Activated T-cell treated with anti-CD3 and anti-CD28 coated beads for 24 hours (primary cell): ENCODE data around the gene AGR3.
A peak's percentile ranks its signal among the peaks of the same experiment; 100 is the strongest.

Experiments used
- DNase-seq: peaks from one replicate; pipeline ENCODE4 v3.0.0-alpha.2; 2020; ENCODE audit warnings: low read depth

Gene AGR3

GRCh38 chr7:16881844-16882243 lies at the start of gene AGR3:
Gene AGR3 (minus strand): TSS chr7:16881983. CDS start chr7:16878618, 3,365 bp downstream.
- DNase-seq = no peak

DNA sequence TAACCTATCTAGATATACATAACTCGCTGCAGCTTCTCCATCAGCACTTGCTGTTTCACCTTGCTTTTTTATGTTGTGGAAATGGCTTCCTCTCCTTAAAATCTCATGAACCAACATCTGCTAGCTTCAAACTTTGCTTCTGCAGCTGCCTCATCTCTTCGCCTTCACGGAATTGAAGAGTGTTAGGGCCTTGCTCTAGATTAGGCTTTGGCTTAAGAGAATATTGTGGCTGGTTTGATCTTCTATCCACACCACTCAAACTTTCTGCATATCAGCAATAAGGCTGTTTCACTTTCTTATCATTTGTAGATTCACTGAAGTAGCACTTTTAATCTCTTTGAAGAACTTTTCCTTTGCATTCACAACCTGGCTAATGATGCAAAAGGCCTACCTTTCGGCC lies 49.2 kb upstream of the AGR3 start:
- no peak for DNase-seq

DNA sequence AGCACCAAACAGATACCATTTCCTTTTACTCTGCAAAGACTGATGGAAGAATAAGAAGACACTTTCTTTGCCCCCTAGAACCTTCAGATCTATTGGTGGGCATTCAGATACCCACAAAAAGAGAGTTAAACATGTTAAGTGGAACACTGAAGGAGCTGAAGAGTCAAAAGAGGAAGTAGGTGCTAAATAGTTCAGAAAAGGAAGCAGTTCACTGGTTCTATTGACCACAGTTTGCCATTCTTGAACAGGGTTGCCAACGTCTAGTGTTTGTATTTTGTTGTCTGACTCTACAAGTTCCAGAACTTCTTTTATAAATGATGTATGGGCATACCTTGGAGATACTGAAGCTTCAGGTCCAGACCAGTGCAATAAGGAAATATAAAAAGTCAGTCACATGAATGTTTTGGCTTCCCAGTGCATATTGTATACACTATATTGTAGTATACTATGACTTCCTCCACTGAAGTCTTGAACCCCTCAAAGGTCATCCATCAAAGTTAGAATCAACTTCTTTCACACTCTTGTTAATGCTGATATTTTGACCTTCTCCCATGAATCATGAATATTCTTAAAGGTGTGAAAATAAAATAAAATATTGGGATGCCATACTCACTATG lies 47.5 kb upstream of the AGR3 start:
- no peak for DNase-seq

GRCh38 chr7:16926861-16927260 lies 45.1 kb upstream of the AGR3 start:
- no peak for DNase-seq

GRCh38 chr7:16926283-16926682 lies 44.5 kb upstream of the AGR3 start:
- DNase-seq = no peak

DNA sequence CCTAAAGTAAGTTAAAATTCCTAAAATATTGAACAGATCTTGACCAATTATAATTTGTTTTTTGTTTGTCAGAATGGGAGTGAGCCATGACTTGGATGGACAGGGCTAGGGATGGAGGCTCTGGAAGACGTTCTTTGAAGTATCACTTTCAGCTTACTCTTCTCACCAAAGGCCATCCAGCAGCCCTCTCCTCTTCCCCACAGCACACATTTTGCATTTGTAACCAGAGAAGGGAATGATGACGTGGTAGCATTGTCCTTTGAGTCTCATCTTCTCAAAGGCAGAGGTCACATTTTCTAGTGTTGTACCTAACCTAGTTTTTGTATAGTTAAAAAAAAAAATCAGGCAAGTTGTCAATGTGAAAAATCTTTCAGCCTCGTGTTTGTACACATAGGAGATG lies 43.8 kb upstream of the AGR3 start:
- DNase-seq = no peak

DNA sequence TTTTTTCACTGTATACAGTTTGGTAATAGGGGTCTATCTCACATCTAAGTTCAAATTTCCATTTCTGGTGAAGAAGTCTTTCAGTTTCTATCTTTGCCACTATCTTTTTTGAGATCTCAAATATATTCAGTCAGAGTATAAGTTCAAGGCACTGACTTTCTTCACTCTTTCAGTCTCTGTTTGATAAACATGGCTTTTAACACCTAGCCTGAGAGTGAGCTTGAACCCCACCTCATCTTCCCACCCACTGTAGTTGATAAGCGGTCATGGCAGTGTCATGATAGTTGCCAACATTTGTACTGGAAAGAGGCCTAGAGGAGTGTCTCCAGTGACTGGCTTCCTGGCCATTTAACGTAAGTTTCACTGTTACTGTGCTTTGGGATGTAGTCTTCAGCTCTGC lies 41.2 kb upstream of the AGR3 start:
- DNase-seq = peak; percentile 10

- DNase-seq = no peak
Measured at GRCh38 chr7:16921644-16922257, 40.0 kb upstream of the AGR3 start.

- no peak for DNase-seq
Measured at GRCh38 chr7:16921151-16921550, 39.4 kb upstream of the AGR3 start.

DNA sequence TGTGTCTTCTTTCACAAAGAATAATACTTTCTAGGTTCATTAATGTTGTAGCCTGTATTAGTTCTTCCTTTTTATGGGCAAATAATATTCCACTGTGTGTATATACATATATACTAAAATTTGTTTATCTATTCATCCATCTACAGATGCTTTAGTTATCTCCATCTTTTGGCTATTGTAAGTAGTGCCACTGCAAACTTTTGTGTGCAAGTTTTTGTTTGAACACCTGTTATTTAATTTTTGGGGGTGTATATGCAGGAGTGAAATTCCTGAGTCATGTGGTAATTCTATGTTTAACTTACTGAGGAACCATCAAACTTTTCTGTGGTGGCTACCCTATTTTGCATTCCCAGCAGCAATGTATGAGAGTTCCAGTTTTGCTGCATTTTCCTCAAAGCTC lies 37.7 kb upstream of the AGR3 start:
- no peak for DNase-seq

GRCh38 chr7:16918288-16918895 lies 36.6 kb upstream of the AGR3 start:
- DNase-seq = no peak

- DNase-seq = no peak
Measured at GRCh38 chr7:16916738-16917137, 35.0 kb upstream of the AGR3 start.

DNA sequence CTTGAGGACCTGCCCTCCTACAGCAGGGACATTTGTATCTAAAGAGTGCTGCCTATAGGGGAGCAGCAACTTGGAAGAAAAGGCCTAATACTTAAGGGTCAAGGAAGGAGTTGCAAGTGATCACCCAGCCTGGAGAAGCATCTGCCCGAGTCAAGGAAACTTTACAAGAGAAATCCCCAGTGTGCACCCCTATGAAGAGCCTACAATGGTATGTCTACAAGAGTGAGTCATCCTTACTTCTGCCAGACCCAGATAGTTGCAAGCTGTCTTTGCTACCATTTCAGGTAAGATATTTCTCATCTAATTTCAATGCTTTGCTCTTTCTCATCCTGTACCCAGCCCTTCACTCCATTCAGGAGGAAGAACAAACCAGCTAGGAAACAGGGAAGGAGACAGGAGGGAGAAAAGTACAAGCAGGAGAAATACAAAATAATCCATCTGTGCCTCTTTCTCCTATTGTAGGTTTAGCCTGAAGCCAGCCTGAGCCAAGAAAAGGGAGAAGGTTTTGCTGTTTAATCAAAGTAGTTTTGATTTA lies 34.4 kb upstream of the AGR3 start:
- no peak for DNase-seq

DNA sequence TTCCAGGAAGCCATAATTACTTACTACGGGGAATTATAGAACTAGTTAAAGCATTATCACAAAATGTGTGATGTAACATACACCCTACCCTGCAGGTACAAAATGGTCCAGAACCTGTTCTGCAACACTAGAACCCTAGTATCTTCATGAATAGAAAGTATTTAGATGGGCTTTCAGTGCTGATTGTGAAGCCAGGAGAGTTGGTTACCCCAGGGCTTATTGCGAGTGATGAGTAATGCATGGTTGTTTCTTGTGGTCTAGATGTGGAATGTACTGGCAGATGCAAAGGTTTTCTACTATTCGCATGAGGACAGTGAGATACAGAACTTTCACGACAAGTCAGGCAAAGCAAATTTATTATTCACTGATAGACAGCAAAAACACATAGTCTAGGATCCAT lies 33.6 kb upstream of the AGR3 start:
- DNase-seq = no peak

DNA sequence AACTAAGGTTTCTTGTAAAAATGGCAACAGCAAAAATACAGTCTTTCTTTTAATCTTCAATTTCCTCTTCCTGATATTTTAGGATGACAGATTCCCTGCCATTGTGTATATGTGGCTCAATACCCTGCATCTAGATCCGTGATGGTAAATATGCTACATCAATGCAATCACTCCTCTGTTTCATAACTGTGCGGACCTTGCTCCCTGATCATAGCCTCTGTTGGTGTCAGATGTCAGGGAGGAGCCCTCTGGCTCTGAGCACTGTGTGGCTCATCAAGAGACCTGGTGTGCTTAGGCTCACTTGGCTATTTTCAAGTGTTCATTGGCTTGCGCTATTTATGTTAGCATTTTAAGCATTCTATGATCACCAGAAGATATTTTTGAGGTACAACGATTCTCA lies 33.0 kb upstream of the AGR3 start:
- no peak for DNase-seq

- DNase-seq = no peak
Measured at GRCh38 chr7:16913643-16914042, 31.9 kb upstream of the AGR3 start.

DNA sequence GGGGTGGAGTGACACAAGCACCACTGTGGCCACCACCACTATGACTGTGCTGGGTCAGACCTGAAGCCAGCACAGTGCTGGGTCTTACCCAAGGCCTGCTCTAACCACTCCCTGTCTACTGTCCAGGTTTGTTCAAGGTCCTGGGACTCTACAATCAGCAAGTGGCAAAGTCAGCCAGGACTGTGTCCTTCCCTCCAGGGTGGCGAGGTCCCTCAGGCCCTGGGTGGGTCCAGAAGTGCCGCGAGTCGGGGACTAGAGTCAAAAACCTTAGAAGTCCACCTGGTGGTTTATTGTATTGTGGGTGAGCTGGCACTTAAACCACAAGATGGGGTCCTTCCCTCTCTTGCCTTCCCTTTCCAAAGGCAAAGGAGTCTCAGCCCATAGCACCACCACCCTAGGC lies 30.8 kb upstream of the AGR3 start:
- DNase-seq = no peak

DNA sequence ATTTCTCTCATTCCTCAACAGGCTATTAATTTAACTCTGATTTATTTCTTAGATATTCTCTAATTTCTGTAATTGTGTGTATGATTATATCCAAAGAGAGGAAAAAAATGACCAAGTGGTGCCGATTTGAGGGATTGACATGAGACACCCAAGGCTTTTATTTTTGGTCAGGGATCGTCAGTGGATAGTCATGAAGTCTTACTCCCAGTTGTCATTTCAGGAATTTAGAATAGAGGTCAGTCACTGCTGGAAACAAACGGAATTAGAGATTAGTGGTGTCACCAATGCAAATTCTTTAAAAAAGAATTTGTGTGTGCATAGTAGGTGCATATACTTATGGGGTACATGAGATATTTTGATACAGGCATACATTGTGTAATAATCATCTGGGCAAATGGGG lies 26.8 kb upstream of the AGR3 start:
- no peak for DNase-seq

DNA sequence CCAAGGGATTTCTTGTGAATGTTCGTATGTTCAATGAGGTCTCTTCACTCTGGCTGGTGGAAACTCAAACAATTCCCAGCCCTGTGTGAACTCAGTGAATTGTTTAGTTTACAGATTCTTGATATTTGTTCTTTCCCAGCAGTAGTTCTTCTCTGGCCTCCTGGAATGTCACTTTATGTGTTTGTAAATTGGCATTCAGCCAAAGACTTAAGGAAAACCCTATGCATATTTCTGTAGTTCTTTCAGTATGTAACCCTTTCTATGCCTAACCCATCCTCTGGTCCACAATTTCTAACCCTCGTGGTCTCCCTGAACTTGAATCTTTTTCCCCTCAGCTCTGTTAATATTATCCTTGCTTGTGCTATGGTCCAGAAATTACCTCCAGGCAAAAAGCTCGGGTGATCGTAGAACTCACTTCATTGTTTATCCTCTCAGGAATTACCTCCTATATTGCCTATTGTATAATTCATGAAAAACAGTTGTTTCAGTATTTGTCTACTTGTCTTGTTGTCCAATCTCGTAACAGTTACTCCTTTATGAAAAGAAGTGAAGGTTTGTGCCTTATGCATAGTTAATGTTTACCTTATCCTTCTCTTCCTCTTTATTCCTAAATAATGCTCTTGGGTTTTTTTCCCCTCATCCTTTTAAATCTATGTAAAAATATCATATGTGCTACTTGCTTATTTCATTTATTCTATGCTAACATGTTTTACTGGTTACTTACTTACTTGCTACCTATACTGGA lies 23.7 kb upstream of the AGR3 start:
- DNase-seq = no peak

DNA sequence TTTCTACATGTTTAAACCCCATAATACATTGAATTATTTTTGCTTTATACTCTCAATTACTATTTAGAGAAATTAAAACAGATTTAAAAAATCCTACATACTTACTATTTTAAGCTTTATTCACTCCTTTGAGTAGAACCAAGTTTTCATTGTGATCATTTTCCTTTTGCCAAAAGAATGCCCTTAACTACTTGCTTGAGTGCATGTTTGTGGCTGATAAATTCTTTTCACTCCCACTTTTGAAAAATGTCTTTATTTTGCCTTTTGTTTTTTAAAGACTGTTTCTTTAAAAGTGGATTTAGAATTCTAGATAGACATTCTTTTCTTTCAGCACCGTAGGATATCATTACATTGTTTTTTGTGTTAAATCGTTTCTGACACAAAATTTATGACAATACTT lies 22.3 kb upstream of the AGR3 start:
- no peak for DNase-seq

GRCh38 chr7:16900209-16900768 lies 18.5 kb upstream of the AGR3 start:
- DNase-seq = no peak

- no peak for DNase-seq
Measured at GRCh38 chr7:16891874-16892643, 10.3 kb upstream of the AGR3 start.
